K562 (cell line): ENCODE data around the gene CITED2. TPM values are rescaled to one million over a fixed set of nuclear protein-coding genes. Genes with fewer than 3 reads are reported as not detected.

Experiments
- ATAC-seq: fragments of 200-7000 bp; cut with Tn5 transposase; 3 replicates; pipeline ENCODE4 v1.9.1; 2020; ENCODE audit warnings: moderate library complexity
- BruUV-seq: library from RNA; stranded (reverse); fragments of 400-500 nt; replicated peaks from 2 replicates; lab custom pipeline; 2021; lab: Mats Ljungman, UMichigan
- CTCF ChIA-PET: fragments of 300-600 bp; formaldehyde crosslinking; extraction: SDS; loops from one replicate; lab custom pipeline; 2021; ENCODE audit warnings: low intra/inter-chr PET ratio; lab: Yijun Ruan, JAX
- POLR2A ChIA-PET: fragments of 300-600, 350-650 bp; sonication (Branson Sonifier 250); formaldehyde crosslinking; extraction: SDS; loops from one replicate; lab custom pipeline; 2021; ENCODE audit warnings: antibody characterized with exemption, inconsistent platforms; lab: Yijun Ruan, JAX
- DNase-seq, 4 experiments: peaks; one replicate each; pipeline versions ENCODE4 v3.0.0 to v3.0.0-alpha.2; 2011 to 2018; ENCODE audit warnings: low spot score in 3 of 4, mixed read lengths in 3 of 4; ENCODE audit errors: extremely low read depth in 1 of 4
- FAIRE-seq: peaks from 2 replicates; lab custom pipeline; 2011; peaks lifted over from hg19 to GRCh38; lab: Jason Lieb, UNC
- H2AFZ ChIP-seq: 2 replicates; pipeline ENCODE4 v1.6.0; 2011; ENCODE audit warnings: low read depth, low read length, control low read depth, inconsistent platforms
- H3K27ac ChIP-seq: fragments of 200-600 bp; 3 replicates; pipeline ENCODE4 v1.8.0; 2011; ENCODE audit warnings: low read depth, mild to moderate bottlenecking, control low read depth, inconsistent platforms, low read length, moderate library complexity, mixed read lengths; ENCODE audit errors: extremely low read depth
- H3K27me3 ChIP-seq, 2 experiments: fragments of 300-600 bp in 1 of 2; 2 replicates in 1 of 2; 3 replicates in 1 of 2; pipeline versions ENCODE4 v1.6.0 to v1.8.0; 2011; ENCODE audit warnings: inconsistent platforms in 2 of 2, low read length in 2 of 2, mild to moderate bottlenecking in 1 of 2, mixed read lengths in 1 of 2, moderate library complexity in 1 of 2; ENCODE audit not compliant: control insufficient read depth in 2 of 2, insufficient read depth in 2 of 2
- H3K36me3 ChIP-seq: fragments of 300-600 bp; 3 replicates; pipeline ENCODE4 v1.8.0; 2011; ENCODE audit warnings: mild to moderate bottlenecking, low read length, inconsistent platforms; ENCODE audit not compliant: control insufficient read depth, insufficient read depth
- H3K4me1 ChIP-seq, 2 experiments: fragments of 200-600 bp in 1 of 2; replicated peaks in 1 of 2; 2 replicates in 1 of 2; 3 replicates in 1 of 2; pipeline versions ENCODE4 v1.5.1 to v1.8.0; 2011; ENCODE audit warnings: inconsistent platforms in 2 of 2, low read length in 2 of 2, mild to moderate bottlenecking in 1 of 2, mixed read lengths in 1 of 2, moderate library complexity in 1 of 2; ENCODE audit not compliant: control insufficient read depth in 2 of 2, insufficient read depth in 2 of 2
- H3K4me2 ChIP-seq: 2 replicates; pipeline ENCODE4 v1.6.1; 2011; ENCODE audit warnings: low read length, control low read depth, inconsistent platforms, mixed read lengths; ENCODE audit not compliant: insufficient read depth
- H3K4me3 ChIP-seq: fragments of 200-600 bp; sonication (generic), shearing (Covaris generic); 2 replicates; pipeline ENCODE4 v1.5.1; 2016; ENCODE audit warnings: control low read depth, inconsistent platforms
- H3K79me2 ChIP-seq: fragments of 200-600 bp; 3 replicates; pipeline ENCODE4 v1.8.0; 2011; ENCODE audit warnings: low read length, inconsistent platforms; ENCODE audit not compliant: control insufficient read depth, insufficient read depth
- H3K9ac ChIP-seq, 2 experiments: 2 replicates each; pipeline versions ENCODE4 v1.6.0 to v1.6.1; 2011; ENCODE audit warnings: low read depth in 2 of 2, low read length in 2 of 2, control low read depth in 1 of 2, inconsistent platforms in 1 of 2, mild to moderate bottlenecking in 1 of 2, mixed read lengths in 1 of 2; ENCODE audit not compliant: insufficient read depth in 1 of 2
- H3K9me1 ChIP-seq: one replicate; pipeline ENCODE4 v1.6.0; 2011; ENCODE audit warnings: inconsistent platforms, mild to moderate bottlenecking, low read length, moderate library complexity; ENCODE audit not compliant: control insufficient read depth, insufficient read depth
- H3K9me3 ChIP-seq: replicated peaks from 2 replicates; pipeline ENCODE4 v1.5.1; 2011; ENCODE audit warnings: low read depth, low read length, inconsistent platforms; ENCODE audit not compliant: control insufficient read depth, insufficient read depth
- H4K20me1 ChIP-seq: replicated peaks from 2 replicates; pipeline ENCODE4 v1.6.1; 2011; ENCODE audit warnings: low read length, inconsistent platforms, mixed read lengths; ENCODE audit not compliant: control insufficient read depth, insufficient read depth
- HLTF ChIP-seq: fragments of 450-650 bp; IDR thresholded peaks from 2 replicates; pipeline ENCODE4 v1.6.1; 2016
- MTA2 ChIP-seq: fragments of 450-650 bp; IDR thresholded peaks from 2 replicates; pipeline ENCODE4 v1.6.1; 2016; ENCODE audit warnings: low read depth
- POLR2AphosphoS5 ChIP-seq: IDR thresholded peaks from 2 replicates; pipeline ENCODE4 v1.6.1; 2011; ENCODE audit warnings: mild to moderate bottlenecking, low read depth, low read length, moderate library complexity; ENCODE audit not compliant: control insufficient read depth, insufficient read depth
- SIN3A ChIP-seq, 2 experiments: fragments of 150-350 bp in 1 of 2; IDR thresholded peaks; 2 replicates each; pipeline ENCODE4 v1.6.1; 2011 to 2016; ENCODE audit warnings: borderline replicate concordance in 2 of 2, low read depth in 2 of 2, low read length in 2 of 2, mild to moderate bottlenecking in 2 of 2, moderate library complexity in 2 of 2; ENCODE audit not compliant: control insufficient read depth in 1 of 2
- WGBS: fragments of 100-300 bp; shearing (Covaris generic); methylation state at CpG from one replicate; pipeline ENCODE4 v1.1.6; 2016; ENCODE audit warnings: low coverage, mixed read lengths; ENCODE audit not compliant: insufficient coverage; ENCODE audit errors: missing lambda C conversion rate; 5-methylcytosine and 5-hydroxymethylcytosine counted together
- in situ Hi-C: fragments of 300-500 bp; cut with MboI; formaldehyde crosslinking; loops from 4 replicates; pipeline ENCODE4 v1.15.0; 2018; ENCODE audit warnings: inconsistent platforms, mixed read lengths
- intact Hi-C: fragments of 100-400 bp; cut with micrococcal nuclease; formaldehyde crosslinking; loops from 2 replicates; pipeline ENCODE4 v1.14.2; 2022
- polyA plus RNA-seq, 8 experiments: library from polyadenylated mRNA; depleted of rRNA in 4 of 8; stranded (reverse) in 5 of 8; unstranded in 3 of 8; fragments of >200 nt; fragmentation: Nextera tagmentation in 2 of 8; fragmentation: Illumina TruSeq in 1 of 8; extraction: Ambion mirVana in 2 of 8; extraction: Trizol in 1 of 8; gene quantifications; 2 replicates each; pipeline versions ENCODE4 v1.2.1 to v1.2.3, GENCODE V29; 2011 to 2014; ENCODE audit warnings: inconsistent platforms in 1 of 8, missing spikeins in 1 of 8
- total RNA-seq, 7 experiments: library from RNA; depleted of rRNA in 6 of 7; stranded (reverse); fragments of >200 nt in 6 of 7; fragmentation: Illumina TruSeq in 2 of 7; extraction: Trizol in 2 of 7; gene quantifications; 2 replicates each; pipeline versions ENCODE4 v1.2.1 to v1.2.3, GENCODE V29; 2011 to 2021; ENCODE audit warnings: low replicate concordance in 1 of 7
- TF ChIP-seq, protein P1 (sequence below): sonication (generic); formaldehyde crosslinking; IDR thresholded peaks from 2 replicates; pipeline ENCODE4 v1.8.1; 2023; ENCODE audit warnings: mild to moderate bottlenecking, missing genetic modification reagents, moderate library complexity
- TF ChIP-seq, protein P2 (sequence below): fragments of 450-650 bp; IDR thresholded peaks from 2 replicates; pipeline ENCODE4 v1.6.1; 2016; ENCODE audit warnings: mild to moderate bottlenecking, moderate library complexity
- TF ChIP-seq, protein P3 (sequence below): IDR thresholded peaks from 2 replicates; pipeline ENCODE4 v1.6.1; 2014; ENCODE audit warnings: antibody characterized with exemption

CITED2 gene
- total and polyA plus RNA-seq, 9 of the 15 experiments (the other 6 are each of a cell fraction or from before 2014, with no cell fraction given), result 0.21 to 86.1 (median 17.5) TPM

DNA sequence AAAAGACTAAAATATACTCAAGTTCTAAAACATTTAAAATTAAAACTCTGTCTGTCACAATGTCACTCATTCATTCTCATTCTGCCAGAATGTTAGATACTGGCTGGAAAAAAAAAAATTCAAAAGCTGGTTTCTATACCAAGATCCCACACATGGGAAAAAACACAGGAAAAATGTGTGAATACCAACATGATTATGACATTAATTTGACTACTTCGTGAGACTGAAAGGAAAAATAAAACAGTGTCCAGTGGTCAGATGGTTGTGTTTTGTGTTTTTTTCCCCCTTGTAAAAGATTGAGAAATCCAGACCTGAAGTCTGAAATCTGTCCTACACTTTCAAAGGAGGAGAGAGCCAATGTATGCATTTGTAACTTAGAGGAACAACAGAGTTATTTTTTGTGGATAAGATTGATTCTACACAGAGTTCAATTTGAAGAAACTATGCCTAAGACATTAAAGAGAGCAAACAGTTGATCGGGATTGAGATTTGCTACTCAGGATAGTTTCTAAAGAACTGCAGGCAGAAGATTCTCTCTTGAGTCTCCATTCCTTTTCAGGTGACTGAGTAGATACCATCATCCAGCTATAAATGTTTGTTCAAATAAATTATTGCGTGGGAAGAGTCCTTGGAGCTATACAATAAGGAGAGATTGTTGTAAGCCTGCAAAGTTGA, 43.5 kb downstream of the CITED2 start:
- Histone ChIP-seq H3K4me3 (no peak overlapping the region), H3K9me1 (no peaks in the 10 kb centered on the region), H3K36me3 (no peaks in the 10 kb centered on the region), H3K9ac (no peak overlapping the region), H4K20me1 (no peaks in the 10 kb centered on the region), H3K27ac (no peak overlapping the region), H2AFZ (no peak overlapping the region), H3K4me1 (no peaks in the 10 kb centered on the region), H3K4me2 (no peak overlapping the region), H3K27me3 (peaks cover 13 to 29% of the 10 kb centered on the region in 2 experiments; a peak in 4 of 5 replicates), H3K79me2 (no peaks in the 10 kb centered on the region), H3K9me3 (no peaks in the 10 kb centered on the region)
- in situ Hi-C loops, result no loop called here
- no TSS peak for BruUV-seq
- DNase-seq (no peak), ATAC-seq (no peak), FAIRE-seq (no peak)
- POLR2A ChIA-PET, result interaction anchor here (1.6 kb wide), 1 partner anchor 10 kb away, joined by 3 read pairs; no protein-coding TSS in a partner anchor
- intact Hi-C loops, result no loop called here
- CTCF ChIA-PET, result no interaction called here
- 0% methylated on average over 3 of the region's 3 CpGs for WGBS
- TF ChIP-seq SIN3A (IDR thresholded peaks at IDR 0.05; ENCODE audit: borderline replicate concordance in 2 of 2, control insufficient read depth in 1 of 2, low read depth in 2 of 2, low read length in 2 of 2), result no peak
- no peak for TF ChIP-seq HLTF
- TF ChIP-seq, protein P1, sequence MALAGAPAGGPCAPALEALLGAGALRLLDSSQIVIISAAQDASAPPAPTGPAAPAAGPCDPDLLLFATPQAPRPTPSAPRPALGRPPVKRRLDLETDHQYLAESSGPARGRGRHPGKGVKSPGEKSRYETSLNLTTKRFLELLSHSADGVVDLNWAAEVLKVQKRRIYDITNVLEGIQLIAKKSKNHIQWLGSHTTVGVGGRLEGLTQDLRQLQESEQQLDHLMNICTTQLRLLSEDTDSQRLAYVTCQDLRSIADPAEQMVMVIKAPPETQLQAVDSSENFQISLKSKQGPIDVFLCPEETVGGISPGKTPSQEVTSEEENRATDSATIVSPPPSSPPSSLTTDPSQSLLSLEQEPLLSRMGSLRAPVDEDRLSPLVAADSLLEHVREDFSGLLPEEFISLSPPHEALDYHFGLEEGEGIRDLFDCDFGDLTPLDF (CRISPR knock-in tag), result no peak
- TF ChIP-seq, protein P2, sequence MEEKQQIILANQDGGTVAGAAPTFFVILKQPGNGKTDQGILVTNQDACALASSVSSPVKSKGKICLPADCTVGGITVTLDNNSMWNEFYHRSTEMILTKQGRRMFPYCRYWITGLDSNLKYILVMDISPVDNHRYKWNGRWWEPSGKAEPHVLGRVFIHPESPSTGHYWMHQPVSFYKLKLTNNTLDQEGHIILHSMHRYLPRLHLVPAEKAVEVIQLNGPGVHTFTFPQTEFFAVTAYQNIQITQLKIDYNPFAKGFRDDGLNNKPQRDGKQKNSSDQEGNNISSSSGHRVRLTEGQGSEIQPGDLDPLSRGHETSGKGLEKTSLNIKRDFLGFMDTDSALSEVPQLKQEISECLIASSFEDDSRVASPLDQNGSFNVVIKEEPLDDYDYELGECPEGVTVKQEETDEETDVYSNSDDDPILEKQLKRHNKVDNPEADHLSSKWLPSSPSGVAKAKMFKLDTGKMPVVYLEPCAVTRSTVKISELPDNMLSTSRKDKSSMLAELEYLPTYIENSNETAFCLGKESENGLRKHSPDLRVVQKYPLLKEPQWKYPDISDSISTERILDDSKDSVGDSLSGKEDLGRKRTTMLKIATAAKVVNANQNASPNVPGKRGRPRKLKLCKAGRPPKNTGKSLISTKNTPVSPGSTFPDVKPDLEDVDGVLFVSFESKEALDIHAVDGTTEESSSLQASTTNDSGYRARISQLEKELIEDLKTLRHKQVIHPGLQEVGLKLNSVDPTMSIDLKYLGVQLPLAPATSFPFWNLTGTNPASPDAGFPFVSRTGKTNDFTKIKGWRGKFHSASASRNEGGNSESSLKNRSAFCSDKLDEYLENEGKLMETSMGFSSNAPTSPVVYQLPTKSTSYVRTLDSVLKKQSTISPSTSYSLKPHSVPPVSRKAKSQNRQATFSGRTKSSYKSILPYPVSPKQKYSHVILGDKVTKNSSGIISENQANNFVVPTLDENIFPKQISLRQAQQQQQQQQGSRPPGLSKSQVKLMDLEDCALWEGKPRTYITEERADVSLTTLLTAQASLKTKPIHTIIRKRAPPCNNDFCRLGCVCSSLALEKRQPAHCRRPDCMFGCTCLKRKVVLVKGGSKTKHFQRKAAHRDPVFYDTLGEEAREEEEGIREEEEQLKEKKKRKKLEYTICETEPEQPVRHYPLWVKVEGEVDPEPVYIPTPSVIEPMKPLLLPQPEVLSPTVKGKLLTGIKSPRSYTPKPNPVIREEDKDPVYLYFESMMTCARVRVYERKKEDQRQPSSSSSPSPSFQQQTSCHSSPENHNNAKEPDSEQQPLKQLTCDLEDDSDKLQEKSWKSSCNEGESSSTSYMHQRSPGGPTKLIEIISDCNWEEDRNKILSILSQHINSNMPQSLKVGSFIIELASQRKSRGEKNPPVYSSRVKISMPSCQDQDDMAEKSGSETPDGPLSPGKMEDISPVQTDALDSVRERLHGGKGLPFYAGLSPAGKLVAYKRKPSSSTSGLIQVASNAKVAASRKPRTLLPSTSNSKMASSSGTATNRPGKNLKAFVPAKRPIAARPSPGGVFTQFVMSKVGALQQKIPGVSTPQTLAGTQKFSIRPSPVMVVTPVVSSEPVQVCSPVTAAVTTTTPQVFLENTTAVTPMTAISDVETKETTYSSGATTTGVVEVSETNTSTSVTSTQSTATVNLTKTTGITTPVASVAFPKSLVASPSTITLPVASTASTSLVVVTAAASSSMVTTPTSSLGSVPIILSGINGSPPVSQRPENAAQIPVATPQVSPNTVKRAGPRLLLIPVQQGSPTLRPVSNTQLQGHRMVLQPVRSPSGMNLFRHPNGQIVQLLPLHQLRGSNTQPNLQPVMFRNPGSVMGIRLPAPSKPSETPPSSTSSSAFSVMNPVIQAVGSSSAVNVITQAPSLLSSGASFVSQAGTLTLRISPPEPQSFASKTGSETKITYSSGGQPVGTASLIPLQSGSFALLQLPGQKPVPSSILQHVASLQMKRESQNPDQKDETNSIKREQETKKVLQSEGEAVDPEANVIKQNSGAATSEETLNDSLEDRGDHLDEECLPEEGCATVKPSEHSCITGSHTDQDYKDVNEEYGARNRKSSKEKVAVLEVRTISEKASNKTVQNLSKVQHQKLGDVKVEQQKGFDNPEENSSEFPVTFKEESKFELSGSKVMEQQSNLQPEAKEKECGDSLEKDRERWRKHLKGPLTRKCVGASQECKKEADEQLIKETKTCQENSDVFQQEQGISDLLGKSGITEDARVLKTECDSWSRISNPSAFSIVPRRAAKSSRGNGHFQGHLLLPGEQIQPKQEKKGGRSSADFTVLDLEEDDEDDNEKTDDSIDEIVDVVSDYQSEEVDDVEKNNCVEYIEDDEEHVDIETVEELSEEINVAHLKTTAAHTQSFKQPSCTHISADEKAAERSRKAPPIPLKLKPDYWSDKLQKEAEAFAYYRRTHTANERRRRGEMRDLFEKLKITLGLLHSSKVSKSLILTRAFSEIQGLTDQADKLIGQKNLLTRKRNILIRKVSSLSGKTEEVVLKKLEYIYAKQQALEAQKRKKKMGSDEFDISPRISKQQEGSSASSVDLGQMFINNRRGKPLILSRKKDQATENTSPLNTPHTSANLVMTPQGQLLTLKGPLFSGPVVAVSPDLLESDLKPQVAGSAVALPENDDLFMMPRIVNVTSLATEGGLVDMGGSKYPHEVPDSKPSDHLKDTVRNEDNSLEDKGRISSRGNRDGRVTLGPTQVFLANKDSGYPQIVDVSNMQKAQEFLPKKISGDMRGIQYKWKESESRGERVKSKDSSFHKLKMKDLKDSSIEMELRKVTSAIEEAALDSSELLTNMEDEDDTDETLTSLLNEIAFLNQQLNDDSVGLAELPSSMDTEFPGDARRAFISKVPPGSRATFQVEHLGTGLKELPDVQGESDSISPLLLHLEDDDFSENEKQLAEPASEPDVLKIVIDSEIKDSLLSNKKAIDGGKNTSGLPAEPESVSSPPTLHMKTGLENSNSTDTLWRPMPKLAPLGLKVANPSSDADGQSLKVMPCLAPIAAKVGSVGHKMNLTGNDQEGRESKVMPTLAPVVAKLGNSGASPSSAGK, result no peak
- no peak for TF ChIP-seq MTA2
- TF ChIP-seq, protein P3, sequence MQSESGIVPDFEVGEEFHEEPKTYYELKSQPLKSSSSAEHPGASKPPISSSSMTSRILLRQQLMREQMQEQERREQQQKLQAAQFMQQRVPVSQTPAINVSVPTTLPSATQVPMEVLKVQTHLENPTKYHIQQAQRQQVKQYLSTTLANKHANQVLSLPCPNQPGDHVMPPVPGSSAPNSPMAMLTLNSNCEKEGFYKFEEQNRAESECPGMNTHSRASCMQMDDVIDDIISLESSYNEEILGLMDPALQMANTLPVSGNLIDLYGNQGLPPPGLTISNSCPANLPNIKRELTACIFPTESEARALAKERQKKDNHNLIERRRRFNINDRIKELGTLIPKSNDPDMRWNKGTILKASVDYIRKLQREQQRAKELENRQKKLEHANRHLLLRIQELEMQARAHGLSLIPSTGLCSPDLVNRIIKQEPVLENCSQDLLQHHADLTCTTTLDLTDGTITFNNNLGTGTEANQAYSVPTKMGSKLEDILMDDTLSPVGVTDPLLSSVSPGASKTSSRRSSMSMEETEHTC, result no peak
- no peak for TF ChIP-seq POLR2AphosphoS5
